ENCODE data around the gene HCN2.

DNA sequence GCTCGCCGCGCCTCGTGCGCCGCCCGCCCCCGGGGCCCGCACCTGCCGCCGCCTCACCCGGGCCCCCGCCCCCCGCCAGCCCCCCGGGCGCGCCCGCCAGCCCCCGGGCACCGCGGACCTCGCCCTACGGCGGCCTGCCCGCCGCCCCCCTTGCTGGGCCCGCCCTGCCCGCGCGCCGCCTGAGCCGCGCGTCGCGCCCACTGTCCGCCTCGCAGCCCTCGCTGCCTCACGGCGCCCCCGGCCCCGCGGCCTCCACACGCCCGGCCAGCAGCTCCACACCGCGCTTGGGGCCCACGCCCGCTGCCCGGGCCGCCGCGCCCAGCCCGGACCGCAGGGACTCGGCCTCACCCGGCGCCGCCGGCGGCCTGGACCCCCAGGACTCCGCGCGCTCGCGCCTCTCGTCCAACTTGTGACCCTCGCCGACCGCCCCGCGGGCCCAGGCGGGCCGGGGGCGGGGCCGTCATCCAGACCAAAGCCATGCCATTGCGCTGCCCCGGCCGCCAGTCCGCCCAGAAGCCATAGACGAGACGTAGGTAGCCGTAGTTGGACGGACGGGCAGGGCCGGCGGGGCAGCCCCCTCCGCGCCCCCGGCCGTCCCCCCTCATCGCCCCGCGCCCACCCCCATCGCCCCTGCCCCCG is 26.5 kb downstream of the HCN2 start:
- no peak for TF ChIP-seq CTCF (IDR thresholded peaks at IDR 0.05; ENCODE audit: insufficient read depth, low read length, poor library complexity, severe bottlenecking)
- no peak for TF ChIP-seq EZH2phosphoT487 (conservative IDR thresholded peaks at IDR 0.05; ENCODE audit: low read length)
